ENCODE data around the gene ERP27.

ERP27 gene

DNA sequence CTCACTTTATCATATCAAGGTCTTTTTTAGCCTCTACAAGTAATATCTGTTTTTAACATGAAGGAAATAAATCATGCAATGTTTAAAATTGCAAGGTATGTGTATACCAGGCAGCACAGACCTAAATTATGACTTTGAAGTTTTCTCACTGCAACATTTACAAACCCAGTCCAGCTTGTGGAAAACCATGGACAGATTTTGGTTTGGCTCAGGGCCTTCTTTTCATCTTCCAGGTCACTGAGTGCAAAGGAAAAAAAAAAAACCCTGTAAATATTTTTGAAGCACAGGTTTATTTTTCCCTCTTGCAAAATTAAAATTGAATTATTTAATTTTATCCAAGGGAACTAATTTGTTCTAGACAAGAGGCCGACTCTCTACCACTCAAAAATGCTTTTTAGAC is 66.5 kb downstream of the ERP27 start:
- DNase-seq (ENCODE audit: low spot score) (no peak), FAIRE-seq (no peak)

DNA sequence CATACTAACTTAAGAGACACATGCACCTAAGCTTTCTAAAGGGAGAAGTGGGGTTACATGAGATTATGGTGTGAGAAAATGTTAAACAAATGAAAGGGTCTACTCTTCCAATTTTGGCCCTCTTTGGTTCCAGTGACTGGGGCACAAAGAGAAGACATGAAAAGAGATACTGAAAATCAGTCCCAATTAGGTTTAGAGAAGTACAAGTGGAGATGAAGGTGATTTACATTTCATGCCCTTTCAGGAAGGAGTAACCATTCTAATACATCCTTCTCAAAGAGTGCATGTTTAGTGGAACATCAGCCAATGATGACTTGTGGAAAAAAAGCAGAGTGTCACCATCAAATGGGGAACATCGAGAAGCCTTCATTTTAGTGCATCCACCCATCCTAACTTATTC is 67.1 kb downstream of the ERP27 start:
- FAIRE-seq (no peak), DNase-seq (ENCODE audit: low spot score) (no peak)

DNA sequence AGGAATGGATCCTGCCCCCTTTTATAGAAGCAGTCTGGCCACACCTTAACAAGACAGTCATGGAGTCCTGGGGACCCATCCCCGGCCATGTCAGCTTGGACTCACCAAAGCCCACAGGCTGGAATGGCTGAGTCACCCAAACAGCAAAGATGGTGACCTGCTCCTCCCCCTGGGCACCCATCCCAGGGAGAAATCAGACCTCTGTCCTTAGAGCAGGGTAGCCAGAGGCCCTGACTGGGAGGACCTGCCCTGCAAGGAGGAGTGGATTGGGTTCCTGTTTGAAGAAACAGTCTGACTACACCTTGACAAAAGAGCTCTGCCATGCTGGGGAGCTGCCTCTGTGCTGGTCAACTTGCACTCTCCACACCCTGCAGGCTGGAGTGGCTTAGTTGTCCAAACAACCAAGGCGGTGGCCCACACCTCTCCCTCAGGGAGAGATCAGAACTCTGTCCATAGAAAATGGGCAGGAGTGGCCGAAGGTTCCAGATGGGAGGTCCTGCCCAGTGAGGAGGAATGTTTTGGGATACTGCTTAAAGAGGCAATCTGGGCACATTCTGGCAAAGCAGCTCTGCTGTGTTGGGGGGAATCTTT is 69.3 kb downstream of the ERP27 start:
- no peak for DNase-seq (ENCODE audit: low spot score)
- no peak for FAIRE-seq
